HepG2 (cell line): Measurements from ENCODE around the gene RAB18. TPM values are rescaled to one million over a fixed set of nuclear protein-coding genes. Genes with fewer than 3 reads are reported as not detected.

ENCODE experiments used
- ATAC-seq: fragments of 200-7000 bp; cut with Tn5 transposase; 3 replicates; pipeline ENCODE4 v1.9.1; 2020; ENCODE audit warnings: mild to moderate bottlenecking, moderate library complexity
- BruUV-seq: library from RNA; stranded (reverse); fragments of 400-500 nt; replicated peaks from 2 replicates; lab custom pipeline; 2021; lab: Mats Ljungman, UMichigan
- CTCF ChIA-PET: fragments of 300-600 bp; formaldehyde crosslinking; extraction: SDS; loops from one replicate; lab custom pipeline; 2021; ENCODE audit warnings: low total read pairs, inconsistent platforms, low intra/inter-chr PET ratio; lab: Yijun Ruan, JAX
- POLR2A ChIA-PET: fragments of 350-600 bp; sonication (Branson Sonifier 250); formaldehyde crosslinking; loops from one replicate; lab custom pipeline; 2020; ENCODE audit warnings: antibody characterized with exemption, inconsistent platforms; lab: Yijun Ruan, JAX
- DNase-seq: peaks from one replicate; pipeline ENCODE4 v3.0.0-alpha.2; 2015; ENCODE audit warnings: low spot score
- FAIRE-seq: peaks from 3 replicates; lab custom pipeline; 2011; peaks lifted over from hg19 to GRCh38; lab: Jason Lieb, UNC
- H2AFZ ChIP-seq: one replicate; pipeline ENCODE4 v1.6.1; 2011; ENCODE audit warnings: low read length, inconsistent platforms
- H3K27ac ChIP-seq: fragments of 300-600 bp; 3 replicates; pipeline ENCODE4 v1.8.0; 2011; ENCODE audit warnings: mixed run types, mild to moderate bottlenecking, mixed read lengths, low read length, inconsistent platforms; ENCODE audit not compliant: insufficient read depth; ENCODE audit errors: extremely low read length
- H3K27me3 ChIP-seq, 2 experiments: fragments of 200-600 bp in 1 of 2; 2 replicates in 1 of 2; 3 replicates in 1 of 2; pipeline versions ENCODE4 v1.6.0 to v1.8.0; 2011; ENCODE audit warnings: low read length in 2 of 2, mild to moderate bottlenecking in 2 of 2, moderate library complexity in 2 of 2, inconsistent platforms in 1 of 2; ENCODE audit not compliant: insufficient read depth in 2 of 2, control insufficient read depth in 1 of 2
- H3K36me3 ChIP-seq, 2 experiments: fragments of 200-600 bp in 1 of 2; replicated peaks in 1 of 2; 2 replicates in 1 of 2; 3 replicates in 1 of 2; pipeline versions ENCODE4 v1.5.1 to v1.8.0; 2011; ENCODE audit warnings: low read length in 2 of 2, inconsistent platforms in 1 of 2; ENCODE audit not compliant: insufficient read depth in 2 of 2, control insufficient read depth in 1 of 2
- H3K4me1 ChIP-seq: 2 replicates; pipeline ENCODE4 v1.5.1; 2012; ENCODE audit warnings: low read length, inconsistent platforms; ENCODE audit not compliant: insufficient read depth
- H3K4me2 ChIP-seq: 2 replicates; pipeline ENCODE4 v1.6.0; 2011; ENCODE audit warnings: low read depth, low read length, inconsistent platforms
- H3K4me3 ChIP-seq, 3 experiments: fragments of 200-600 bp in 1 of 3; sonication (generic), shearing (Covaris generic) in 1 of 3; replicated peaks in 1 of 3; 2 replicates each; pipeline ENCODE4 v1.5.1; 2011 to 2016; ENCODE audit warnings: low read length in 3 of 3, inconsistent platforms in 2 of 3, low read depth in 2 of 3, mild to moderate bottlenecking in 2 of 3, control low read depth in 1 of 3, mixed read lengths in 1 of 3; ENCODE audit not compliant: insufficient read depth in 1 of 3
- H3K79me2 ChIP-seq: one replicate; pipeline ENCODE4 v1.6.1; 2011; ENCODE audit warnings: low read length, inconsistent platforms; ENCODE audit not compliant: insufficient read depth
- H3K9ac ChIP-seq: 2 replicates; pipeline ENCODE4 v1.6.0; 2011; ENCODE audit warnings: mild to moderate bottlenecking, low read depth, low read length, inconsistent platforms; ENCODE audit not compliant: insufficient read depth
- H3K9me3 ChIP-seq: 2 replicates; pipeline ENCODE4 v1.5.1; 2012; ENCODE audit warnings: mild to moderate bottlenecking, low read length
- H4K20me1 ChIP-seq: 2 replicates; pipeline ENCODE4 v1.6.0; 2011; ENCODE audit warnings: inconsistent platforms, mild to moderate bottlenecking, low read length, moderate library complexity; ENCODE audit not compliant: insufficient read depth
- KLF11 ChIP-seq: IDR thresholded peaks from 2 replicates; pipeline ENCODE4 v1.6.1; 2016; ENCODE audit warnings: missing compliant biosample characterization
- MEIS2 ChIP-seq: sonication (generic); formaldehyde crosslinking; IDR thresholded peaks from 2 replicates; pipeline ENCODE4 v1.9.0; 2021; ENCODE audit warnings: mild to moderate bottlenecking, missing genetic modification reagents
- PTBP1 ChIP-seq: fragments of 200-400 bp; formaldehyde crosslinking; IDR thresholded peaks from 2 replicates; pipeline ENCODE4 v1.6.1; 2018; ENCODE audit warnings: low read length, low read depth; ENCODE audit not compliant: poor library complexity, severe bottlenecking
- RFX1 ChIP-seq: fragments of 450-650 bp; IDR thresholded peaks from 2 replicates; pipeline ENCODE4 v1.6.1; 2017
- SP140L ChIP-seq: sonication (generic); formaldehyde crosslinking; IDR thresholded peaks from 2 replicates; pipeline ENCODE4 v1.4.0; 2020; ENCODE audit warnings: missing genetic modification reagents, borderline replicate concordance
- SP5 ChIP-seq: IDR thresholded peaks from 2 replicates; pipeline ENCODE4 v1.6.1; 2016; ENCODE audit warnings: low read depth, borderline replicate concordance
- ZNF773 ChIP-seq: sonication (generic); formaldehyde crosslinking; IDR thresholded peaks from 2 replicates; pipeline ENCODE4 v1.4.0; 2020; ENCODE audit warnings: missing genetic modification reagents, borderline replicate concordance
- ZNF781 ChIP-seq: sonication (generic); formaldehyde crosslinking; IDR thresholded peaks from 2 replicates; pipeline ENCODE4 v1.5.1; 2020; ENCODE audit warnings: borderline replicate concordance, mild to moderate bottlenecking, missing genetic modification reagents; ENCODE audit errors: not compliant biosample characterization
- in situ Hi-C: cut with HindIII; loops from 2 replicates; pipeline ENCODE4 v1.10.0; 2017; ENCODE audit warnings: low pct_unique_long_range_greater_than_20kb; ENCODE audit not compliant: extremely low pct_ligation_motif_present
- intact Hi-C: fragments of 100-400 bp; cut with micrococcal nuclease; formaldehyde crosslinking; loops from one replicate; pipeline ENCODE4 v1.10.0; 2022; ENCODE audit not compliant: unreplicated experiment
- polyA plus RNA-seq, 8 experiments: library from polyadenylated mRNA; depleted of rRNA in 3 of 8; stranded (reverse) in 7 of 8; unstranded in 1 of 8; fragments of >200 nt; fragmentation: Illumina TruSeq in 4 of 8; extraction: Trizol in 4 of 8; gene quantifications; 2 replicates each; pipeline versions ENCODE4 v1.2.1 to v1.2.3, GENCODE V29; 2011 to 2016; ENCODE audit warnings: low read depth in 4 of 8, missing spikeins in 1 of 8, mixed read lengths in 1 of 8; ENCODE audit not compliant: insufficient read depth in 1 of 8
- total RNA-seq, 5 experiments: library from RNA; depleted of rRNA; stranded (reverse); fragments of >200 nt; fragmentation: Illumina TruSeq; extraction: Trizol; gene quantifications; 2 replicates each; pipeline ENCODE4 v1.2.3, GENCODE V29; 2016; ENCODE audit warnings: low read depth in 1 of 5
- TF ChIP-seq, protein P1 (sequence below): IDR thresholded peaks from 2 replicates; pipeline ENCODE4 v1.6.1; 2016; ENCODE audit warnings: mild to moderate bottlenecking
- TF ChIP-seq, protein P2 (sequence below): fragments of 450-650 bp; IDR thresholded peaks from 2 replicates; pipeline ENCODE4 v1.6.1; 2017
- TF ChIP-seq, protein P3 (sequence below): sonication (generic); formaldehyde crosslinking; IDR thresholded peaks from 2 replicates; pipeline ENCODE4 v1.8.1; 2023; ENCODE audit warnings: missing genetic modification reagents, mild to moderate bottlenecking, borderline replicate concordance
- TF ChIP-seq, protein P4 (sequence below): sonication (generic); formaldehyde crosslinking; IDR thresholded peaks from 2 replicates; pipeline ENCODE4 v1.8.0; 2022; ENCODE audit warnings: missing genetic modification reagents, mild to moderate bottlenecking, moderate library complexity, borderline replicate concordance

The RAB18 gene
- total and polyA plus RNA-seq, 2 of the 13 experiments (the other 11 are each of a cell fraction or from before 2014, with no cell fraction given): 22.3 to 69.1 TPM

- ATAC-seq (no peak), DNase-seq (no peak), FAIRE-seq (no peak)
- CTCF ChIA-PET: no interaction called here
- H3K4me2 ChIP-seq: no peak overlapping the region
- no peak overlapping the region for H2AFZ ChIP-seq
- in situ Hi-C loops (no loop called here), intact Hi-C loops (no loop called here)
- H3K36me3 ChIP-seq: peaks cover 10 to 44% of the 10 kb centered on the region in 2 experiments; a peak in 4 of 5 replicates
- no peaks in the 10 kb centered on the region for H3K27me3 ChIP-seq
- no peak overlapping the region for H3K27ac ChIP-seq
- no peaks in the 10 kb centered on the region for H3K79me2 ChIP-seq
- no peaks in the 10 kb centered on the region for H3K9me3 ChIP-seq
- TF ChIP-seq KLF11: no peak
- no peak for TF ChIP-seq MEIS2 (CRISPR knock-in tag)
- TF ChIP-seq, protein P1, sequence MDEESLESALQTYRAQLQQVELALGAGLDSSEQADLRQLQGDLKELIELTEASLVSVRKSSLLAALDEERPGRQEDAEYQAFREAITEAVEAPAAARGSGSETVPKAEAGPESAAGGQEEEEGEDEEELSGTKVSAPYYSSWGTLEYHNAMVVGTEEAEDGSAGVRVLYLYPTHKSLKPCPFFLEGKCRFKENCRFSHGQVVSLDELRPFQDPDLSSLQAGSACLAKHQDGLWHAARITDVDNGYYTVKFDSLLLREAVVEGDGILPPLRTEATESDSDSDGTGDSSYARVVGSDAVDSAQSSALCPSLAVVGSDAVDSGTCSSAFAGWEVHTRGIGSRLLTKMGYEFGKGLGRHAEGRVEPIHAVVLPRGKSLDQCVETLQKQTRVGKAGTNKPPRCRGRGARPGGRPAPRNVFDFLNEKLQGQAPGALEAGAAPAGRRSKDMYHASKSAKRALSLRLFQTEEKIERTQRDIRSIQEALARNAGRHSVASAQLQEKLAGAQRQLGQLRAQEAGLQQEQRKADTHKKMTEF (CRISPR knock-in tag): no peak
- no peak for TF ChIP-seq ZNF781
- TF ChIP-seq, protein P2, sequence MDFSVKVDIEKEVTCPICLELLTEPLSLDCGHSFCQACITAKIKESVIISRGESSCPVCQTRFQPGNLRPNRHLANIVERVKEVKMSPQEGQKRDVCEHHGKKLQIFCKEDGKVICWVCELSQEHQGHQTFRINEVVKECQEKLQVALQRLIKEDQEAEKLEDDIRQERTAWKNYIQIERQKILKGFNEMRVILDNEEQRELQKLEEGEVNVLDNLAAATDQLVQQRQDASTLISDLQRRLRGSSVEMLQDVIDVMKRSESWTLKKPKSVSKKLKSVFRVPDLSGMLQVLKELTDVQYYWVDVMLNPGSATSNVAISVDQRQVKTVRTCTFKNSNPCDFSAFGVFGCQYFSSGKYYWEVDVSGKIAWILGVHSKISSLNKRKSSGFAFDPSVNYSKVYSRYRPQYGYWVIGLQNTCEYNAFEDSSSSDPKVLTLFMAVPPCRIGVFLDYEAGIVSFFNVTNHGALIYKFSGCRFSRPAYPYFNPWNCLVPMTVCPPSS: no peak
- TF ChIP-seq RFX1: no peak
- TF ChIP-seq, protein P3, sequence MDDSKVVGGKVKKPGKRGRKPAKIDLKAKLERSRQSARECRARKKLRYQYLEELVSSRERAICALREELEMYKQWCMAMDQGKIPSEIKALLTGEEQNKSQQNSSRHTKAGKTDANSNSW (CRISPR knock-in tag): no peak
- no peak for TF ChIP-seq PTBP1
- no peak for TF ChIP-seq SP5 (CRISPR knock-in tag)
- TF ChIP-seq, protein P4, sequence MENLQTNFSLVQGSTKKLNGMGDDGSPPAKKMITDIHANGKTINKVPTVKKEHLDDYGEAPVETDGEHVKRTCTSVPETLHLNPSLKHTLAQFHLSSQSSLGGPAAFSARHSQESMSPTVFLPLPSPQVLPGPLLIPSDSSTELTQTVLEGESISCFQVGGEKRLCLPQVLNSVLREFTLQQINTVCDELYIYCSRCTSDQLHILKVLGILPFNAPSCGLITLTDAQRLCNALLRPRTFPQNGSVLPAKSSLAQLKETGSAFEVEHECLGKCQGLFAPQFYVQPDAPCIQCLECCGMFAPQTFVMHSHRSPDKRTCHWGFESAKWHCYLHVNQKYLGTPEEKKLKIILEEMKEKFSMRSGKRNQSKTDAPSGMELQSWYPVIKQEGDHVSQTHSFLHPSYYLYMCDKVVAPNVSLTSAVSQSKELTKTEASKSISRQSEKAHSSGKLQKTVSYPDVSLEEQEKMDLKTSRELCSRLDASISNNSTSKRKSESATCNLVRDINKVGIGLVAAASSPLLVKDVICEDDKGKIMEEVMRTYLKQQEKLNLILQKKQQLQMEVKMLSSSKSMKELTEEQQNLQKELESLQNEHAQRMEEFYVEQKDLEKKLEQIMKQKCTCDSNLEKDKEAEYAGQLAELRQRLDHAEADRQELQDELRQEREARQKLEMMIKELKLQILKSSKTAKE (CRISPR knock-in tag): no peak
- no peak for TF ChIP-seq SP140L (CRISPR knock-in tag)
- TF ChIP-seq ZNF773: no peak
- no peaks in the 10 kb centered on the region for H4K20me1 ChIP-seq
- H3K4me3 ChIP-seq: no peak overlapping the region
- no peaks in the 10 kb centered on the region for H3K4me1 ChIP-seq
- POLR2A ChIA-PET: no interaction called here
- no peak overlapping the region for H3K9ac ChIP-seq
- BruUV-seq: no TSS peak
Observed at GRCh38 chr10:27536437-27536836, 32.3 kb downstream of the RAB18 start.
